ENCODE measurements around the gene BIRC7. TPM values are rescaled to one million over a fixed set of nuclear protein-coding genes. Genes with fewer than 3 reads are reported as not detected.

BIRC7 gene
- total and polyA plus RNA-seq, 2 donors (not counting 3 experiments of a cell fraction or from before 2014, with no cell fraction given): not detected

- H3K4me1 ChIP-seq (ENCODE audit: control insufficient read depth, extremely low read depth, insufficient read depth, low read length): no peaks in the 10 kb centered on the region
- H3K9me3 ChIP-seq (replicated peaks; ENCODE audit: control insufficient read depth, insufficient read depth, low read length): no peaks in the 10 kb centered on the region
- ChIA-PET CTCF (interaction anchor here (1.0 to 1.7 kb wide), 2 partner anchors 27 to 35 kb away, joined by 3 to 5 read pairs; no protein-coding TSS in a partner anchor), POLR2A (no interaction called here)
- TF ChIP-seq EZH2 (IDR thresholded peaks at IDR 0.05; ENCODE audit: borderline replicate concordance, low read depth, low read length, severe bottlenecking): no peak
- TF ChIP-seq, protein P1, sequence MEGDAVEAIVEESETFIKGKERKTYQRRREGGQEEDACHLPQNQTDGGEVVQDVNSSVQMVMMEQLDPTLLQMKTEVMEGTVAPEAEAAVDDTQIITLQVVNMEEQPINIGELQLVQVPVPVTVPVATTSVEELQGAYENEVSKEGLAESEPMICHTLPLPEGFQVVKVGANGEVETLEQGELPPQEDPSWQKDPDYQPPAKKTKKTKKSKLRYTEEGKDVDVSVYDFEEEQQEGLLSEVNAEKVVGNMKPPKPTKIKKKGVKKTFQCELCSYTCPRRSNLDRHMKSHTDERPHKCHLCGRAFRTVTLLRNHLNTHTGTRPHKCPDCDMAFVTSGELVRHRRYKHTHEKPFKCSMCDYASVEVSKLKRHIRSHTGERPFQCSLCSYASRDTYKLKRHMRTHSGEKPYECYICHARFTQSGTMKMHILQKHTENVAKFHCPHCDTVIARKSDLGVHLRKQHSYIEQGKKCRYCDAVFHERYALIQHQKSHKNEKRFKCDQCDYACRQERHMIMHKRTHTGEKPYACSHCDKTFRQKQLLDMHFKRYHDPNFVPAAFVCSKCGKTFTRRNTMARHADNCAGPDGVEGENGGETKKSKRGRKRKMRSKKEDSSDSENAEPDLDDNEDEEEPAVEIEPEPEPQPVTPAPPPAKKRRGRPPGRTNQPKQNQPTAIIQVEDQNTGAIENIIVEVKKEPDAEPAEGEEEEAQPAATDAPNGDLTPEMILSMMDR (IDR thresholded peaks at IDR 0.05; ENCODE audit: extremely low read depth in 1 of 2, insufficient read depth in 1 of 2, low read depth in 1 of 2, low read length in 2 of 2): no peak
- TF ChIP-seq MYC (IDR thresholded peaks at IDR 0.05; ENCODE audit: low read depth, low read length): no peak
- TF ChIP-seq JUN (IDR thresholded peaks at IDR 0.05; ENCODE audit: borderline replicate concordance, insufficient read depth, insufficient read length, low read depth): no peak
- no peaks in the 10 kb centered on the region for H3K9me1 ChIP-seq (replicated peaks; ENCODE audit: control insufficient read depth, extremely low read depth, insufficient read depth, low read length)
- no peak overlapping the region for H2AFZ ChIP-seq (ENCODE audit: low read depth, low read length)
- BruUV-seq (replicated peaks): no TSS peak
- no peak overlapping the region for H3K9ac ChIP-seq (replicated peaks; ENCODE audit: extremely low read depth, insufficient read depth, low read length)
- DNase-seq (ENCODE audit: low read depth, low spot score) (no peak), FAIRE-seq (no peak)
- no peak overlapping the region for H3K4me3 ChIP-seq (replicated peaks in 1 of 3; ENCODE audit: insufficient read depth in 1 of 3, low read depth in 1 of 3, low read length in 3 of 3)
- no peak overlapping the region for H3K27ac ChIP-seq (ENCODE audit: insufficient read depth, low read depth, low read length)
- no peaks in the 10 kb centered on the region for H3K36me3 ChIP-seq (ENCODE audit: control insufficient read depth in 2 of 2, extremely low read depth in 1 of 2, insufficient read depth in 2 of 2, low read length in 2 of 2)
- H4K20me1 ChIP-seq (replicated peaks; ENCODE audit: control insufficient read depth, extremely low read depth, insufficient read depth, low read length): no peaks in the 10 kb centered on the region
- intact Hi-C loops (cut with micrococcal nuclease): no loop called here
- H3K27me3 ChIP-seq (ENCODE audit: control insufficient read depth in 2 of 2, insufficient read depth in 2 of 2, low read length in 2 of 2): no peaks in the 10 kb centered on the region
- no peaks in the 10 kb centered on the region for H3K79me2 ChIP-seq (ENCODE audit: control insufficient read depth, insufficient read depth, low read length)
- H3K4me2 ChIP-seq (ENCODE audit: insufficient read depth, low read length): no peak overlapping the region
- dilution Hi-C loops (cut with MboI; ENCODE audit: extremely low pct_ligation_motif_present, low sequenced_read_pairs): no loop called here
These were observed 47.6 kb upstream of the BIRC7 start for GRCh38 chr20:63188159-63188442.

DNA sequence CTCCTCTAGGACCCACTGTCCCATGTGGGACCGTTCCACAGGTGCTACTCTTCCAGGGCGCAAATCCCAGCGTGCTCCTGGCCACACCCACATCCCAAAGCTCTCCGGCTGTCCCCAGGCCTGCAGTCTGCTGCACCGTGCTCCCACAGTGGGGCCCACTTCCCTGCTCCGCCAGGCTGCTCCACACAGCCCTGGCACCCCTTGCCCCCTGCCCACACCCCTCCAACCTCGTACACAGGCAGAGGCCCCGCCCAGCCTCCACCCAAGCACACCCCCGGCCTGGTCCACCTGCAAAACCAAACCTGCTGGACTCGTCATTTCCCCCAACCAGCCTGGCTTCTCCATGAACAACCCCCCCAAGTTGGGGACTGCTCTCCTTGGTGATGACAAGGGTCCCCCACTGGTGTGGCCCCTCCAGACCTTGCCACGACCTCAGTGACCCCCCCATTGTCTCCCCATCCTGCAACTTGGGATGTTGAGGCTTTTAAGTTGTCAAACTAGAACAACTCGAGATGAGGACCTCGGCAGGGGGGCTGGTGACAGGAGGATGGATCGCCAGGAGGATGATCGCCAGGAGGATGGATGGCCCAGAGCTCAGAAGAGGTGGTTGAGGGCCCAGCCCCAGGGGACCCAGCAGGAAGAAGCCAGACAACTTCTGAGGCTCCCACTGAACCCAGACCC is 46.9 kb upstream of the BIRC7 start:
- Histone ChIP-seq H3K36me3 (ENCODE audit: control insufficient read depth in 2 of 2, extremely low read depth in 1 of 2, insufficient read depth in 2 of 2, low read length in 2 of 2) (no peaks in the 10 kb centered on the region), H3K27me3 (ENCODE audit: control insufficient read depth in 2 of 2, insufficient read depth in 2 of 2, low read length in 2 of 2) (no peaks in the 10 kb centered on the region), H3K79me2 (ENCODE audit: control insufficient read depth, insufficient read depth, low read length) (no peaks in the 10 kb centered on the region), H4K20me1 (replicated peaks; ENCODE audit: control insufficient read depth, extremely low read depth, insufficient read depth, low read length) (no peaks in the 10 kb centered on the region), H3K4me2 (ENCODE audit: insufficient read depth, low read length) (no peak overlapping the region), H2AFZ (ENCODE audit: low read depth, low read length) (no peak overlapping the region), H3K27ac (ENCODE audit: insufficient read depth, low read depth, low read length) (no peak overlapping the region), H3K9me1 (replicated peaks; ENCODE audit: control insufficient read depth, extremely low read depth, insufficient read depth, low read length) (no peaks in the 10 kb centered on the region), H3K4me3 (replicated peaks in 1 of 3; ENCODE audit: insufficient read depth in 1 of 3, low read depth in 1 of 3, low read length in 3 of 3) (no peak overlapping the region), H3K9me3 (replicated peaks; ENCODE audit: control insufficient read depth, insufficient read depth, low read length) (no peaks in the 10 kb centered on the region), H3K4me1 (ENCODE audit: control insufficient read depth, extremely low read depth, insufficient read depth, low read length) (no peaks in the 10 kb centered on the region), H3K9ac (replicated peaks; ENCODE audit: extremely low read depth, insufficient read depth, low read length) (no peak overlapping the region)
- dilution Hi-C loops (cut with MboI; ENCODE audit: extremely low pct_ligation_motif_present, low sequenced_read_pairs) (no loop called here), intact Hi-C loops (cut with micrococcal nuclease) (no loop called here)
- no peak for FAIRE-seq
- BruUV-seq (replicated peaks): no TSS peak
- no peak for TF ChIP-seq FOS (IDR thresholded peaks at IDR 0.05; ENCODE audit: borderline replicate concordance, insufficient read depth, low read length)
- TF ChIP-seq, protein P2, sequence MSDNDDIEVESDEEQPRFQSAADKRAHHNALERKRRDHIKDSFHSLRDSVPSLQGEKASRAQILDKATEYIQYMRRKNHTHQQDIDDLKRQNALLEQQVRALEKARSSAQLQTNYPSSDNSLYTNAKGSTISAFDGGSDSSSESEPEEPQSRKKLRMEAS (IDR thresholded peaks at IDR 0.05; ENCODE audit: insufficient read depth, insufficient read length): no peak
- TF ChIP-seq, protein P1 (IDR thresholded peaks at IDR 0.05; ENCODE audit: extremely low read depth in 1 of 2, insufficient read depth in 1 of 2, low read depth in 1 of 2, low read length in 2 of 2): no peak
- no peak for TF ChIP-seq POLR2AphosphoS5 (IDR thresholded peaks at IDR 0.05; ENCODE audit: insufficient read depth, low read depth, low read length)
- no peak for TF ChIP-seq MYC (IDR thresholded peaks at IDR 0.05; ENCODE audit: low read depth, low read length)
- TF ChIP-seq JUN (IDR thresholded peaks at IDR 0.05; ENCODE audit: borderline replicate concordance, insufficient read depth, insufficient read length, low read depth): no peak
- no peak for TF ChIP-seq POLR2A (IDR thresholded peaks at IDR 0.05; ENCODE audit: low read depth, low read length)
- no peak for DNase-seq (ENCODE audit: low read depth, low spot score)
- CTCF ChIA-PET: interaction anchor here (1.0 to 1.7 kb wide), 2 partner anchors 26 to 35 kb away, joined by 3 to 5 read pairs; no protein-coding TSS in a partner anchor
- POLR2A ChIA-PET: no interaction called here

Measured in endothelial cell of umbilical vein (primary cell).